ENCODE data around the gene CMTM4. TPM values are rescaled to one million over a fixed set of nuclear protein-coding genes. Genes with fewer than 3 reads are reported as not detected.
"Not testable (repeated sequence)": the region's sequence is repeated elsewhere in the genome, so short reads cannot be mapped to it uniquely, and the experiment has no call there.

The CMTM4 gene
- total RNA-seq, 1 donor from 2014 or later = 15.5 TPM

- peaks cover 5% of the 10 kb centered on the region for H3K4me1 Mint-ChIP-seq (ENCODE audit: unreplicated experiment)
- no peak overlapping the region for H3K27ac Mint-ChIP-seq (ENCODE audit: unreplicated experiment)
- H3K9me3 Mint-ChIP-seq (ENCODE audit: unreplicated experiment) = no peaks in the 10 kb centered on the region
- H3K36me3 Mint-ChIP-seq (ENCODE audit: low read depth, unreplicated experiment) = no peaks in the 10 kb centered on the region
- H3K27me3 Mint-ChIP-seq (ENCODE audit: unreplicated experiment) = peaks cover 2% of the 10 kb centered on the region
- H3K4me3 Mint-ChIP-seq (ENCODE audit: unreplicated experiment) = no peak overlapping the region
- DNase-seq (ENCODE audit: low spot score) = no peak
- no peak for TF ChIP-seq CTCF (IDR thresholded peaks at IDR 0.05; ENCODE audit: unreplicated experiment)
These were observed 4.2 kb downstream of the CMTM4 start for GRCh38 chr16:66692341-66692740.

DNA sequence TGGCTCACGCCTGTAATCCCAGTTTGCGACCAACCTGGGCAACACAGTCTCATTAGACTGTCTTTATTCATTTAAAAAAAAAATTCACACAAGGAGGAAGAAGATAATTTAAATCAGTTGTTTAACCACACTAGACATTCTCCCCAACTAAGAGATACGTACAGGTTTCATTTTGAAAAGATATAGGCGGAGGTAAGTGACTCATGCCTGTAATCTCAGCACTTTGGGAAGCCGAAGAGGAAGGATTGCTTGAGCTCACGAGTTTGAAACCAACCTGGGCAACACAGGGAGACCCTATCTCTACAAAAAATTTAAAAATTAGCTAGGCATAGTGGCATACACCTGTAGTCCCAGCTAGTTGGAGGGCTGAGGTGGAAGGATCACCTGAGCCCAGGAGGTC, 5.3 kb downstream of the CMTM4 start:
- peaks cover 5% of the 10 kb centered on the region for H3K4me1 Mint-ChIP-seq (ENCODE audit: unreplicated experiment)
- H3K27me3 Mint-ChIP-seq (ENCODE audit: unreplicated experiment) = peaks cover 2% of the 10 kb centered on the region
- H3K36me3 Mint-ChIP-seq (ENCODE audit: low read depth, unreplicated experiment) = no peaks in the 10 kb centered on the region
- no peak overlapping the region for H3K27ac Mint-ChIP-seq (ENCODE audit: unreplicated experiment)
- H3K9me3 Mint-ChIP-seq (ENCODE audit: unreplicated experiment) = no peaks in the 10 kb centered on the region
- H3K4me3 Mint-ChIP-seq (ENCODE audit: unreplicated experiment) = no peak overlapping the region
- no peak for DNase-seq (ENCODE audit: low spot score)
- no peak for TF ChIP-seq CTCF (IDR thresholded peaks at IDR 0.05; ENCODE audit: unreplicated experiment)

DNA sequence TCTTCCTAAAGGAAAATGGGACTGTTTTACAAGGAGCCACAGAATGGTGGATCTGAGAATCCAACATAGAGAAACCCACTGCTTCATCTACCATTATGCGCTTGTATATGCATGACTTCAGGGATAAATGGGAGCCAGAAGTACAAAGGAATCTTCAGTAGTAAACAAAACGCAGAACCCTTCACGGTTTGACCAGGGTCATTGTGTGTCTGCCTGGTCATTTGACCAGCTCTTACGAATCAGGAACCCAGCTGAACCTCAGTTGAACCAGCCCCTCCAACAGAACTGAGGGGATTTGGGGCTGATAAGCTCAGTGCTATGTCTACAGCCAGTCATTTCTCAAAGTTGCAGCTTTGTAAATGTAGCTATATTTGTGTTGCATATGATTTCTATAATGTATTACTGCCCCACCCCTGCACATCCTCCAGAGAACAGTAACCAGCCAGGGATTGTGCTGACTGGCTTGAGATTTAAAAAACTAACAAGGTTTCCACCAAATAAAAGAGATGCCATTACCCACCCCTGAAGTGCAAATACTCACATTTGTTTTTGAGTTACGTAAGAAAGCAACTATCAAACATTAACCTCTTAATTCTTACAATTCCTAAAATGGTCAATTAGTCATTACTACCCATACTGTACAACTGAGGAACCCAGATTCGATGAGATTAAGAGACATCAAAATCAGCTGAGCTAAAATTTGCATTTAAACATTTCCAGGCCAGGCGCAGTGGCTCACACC, 6.3 kb downstream of the CMTM4 start:
- Mint-ChIP-seq H3K4me1 (ENCODE audit: unreplicated experiment) (peaks cover 4% of the 10 kb centered on the region), H3K27me3 (ENCODE audit: unreplicated experiment) (no peaks in the 10 kb centered on the region), H3K9me3 (ENCODE audit: unreplicated experiment) (no peaks in the 10 kb centered on the region), H3K4me3 (ENCODE audit: unreplicated experiment) (no peak overlapping the region), H3K27ac (ENCODE audit: unreplicated experiment) (no peak overlapping the region), H3K36me3 (ENCODE audit: low read depth, unreplicated experiment) (no peaks in the 10 kb centered on the region)
- no peak for TF ChIP-seq CTCF (IDR thresholded peaks at IDR 0.05; ENCODE audit: unreplicated experiment)
- no peak for DNase-seq (ENCODE audit: low spot score)

GRCh38 chr16:66689282-66689681, 7.3 kb downstream of the CMTM4 start:
- Mint-ChIP-seq H3K4me3 (ENCODE audit: unreplicated experiment) (no peak overlapping the region), H3K27ac (ENCODE audit: unreplicated experiment) (no peak overlapping the region), H3K36me3 (ENCODE audit: low read depth, unreplicated experiment) (no peaks in the 10 kb centered on the region), H3K4me1 (ENCODE audit: unreplicated experiment) (peaks cover 4% of the 10 kb centered on the region), H3K27me3 (ENCODE audit: unreplicated experiment) (no peaks in the 10 kb centered on the region), H3K9me3 (ENCODE audit: unreplicated experiment) (no peaks in the 10 kb centered on the region)
- no peak for DNase-seq (ENCODE audit: low spot score)
- TF ChIP-seq CTCF (IDR thresholded peaks at IDR 0.05; ENCODE audit: unreplicated experiment) = no peak

GRCh38 chr16:66687906-66688625, 8.5 kb downstream of the CMTM4 start:
- Mint-ChIP-seq H3K4me3 (ENCODE audit: unreplicated experiment) (no peak overlapping the region), H3K4me1 (ENCODE audit: unreplicated experiment) (peaks cover 4% of the 10 kb centered on the region), H3K27me3 (ENCODE audit: unreplicated experiment) (no peaks in the 10 kb centered on the region), H3K36me3 (ENCODE audit: low read depth, unreplicated experiment) (no peaks in the 10 kb centered on the region), H3K27ac (ENCODE audit: unreplicated experiment) (no peak overlapping the region), H3K9me3 (ENCODE audit: unreplicated experiment) (no peaks in the 10 kb centered on the region)
- no peak for DNase-seq (ENCODE audit: low spot score)
- no peak for TF ChIP-seq CTCF (IDR thresholded peaks at IDR 0.05; ENCODE audit: unreplicated experiment)

DNA sequence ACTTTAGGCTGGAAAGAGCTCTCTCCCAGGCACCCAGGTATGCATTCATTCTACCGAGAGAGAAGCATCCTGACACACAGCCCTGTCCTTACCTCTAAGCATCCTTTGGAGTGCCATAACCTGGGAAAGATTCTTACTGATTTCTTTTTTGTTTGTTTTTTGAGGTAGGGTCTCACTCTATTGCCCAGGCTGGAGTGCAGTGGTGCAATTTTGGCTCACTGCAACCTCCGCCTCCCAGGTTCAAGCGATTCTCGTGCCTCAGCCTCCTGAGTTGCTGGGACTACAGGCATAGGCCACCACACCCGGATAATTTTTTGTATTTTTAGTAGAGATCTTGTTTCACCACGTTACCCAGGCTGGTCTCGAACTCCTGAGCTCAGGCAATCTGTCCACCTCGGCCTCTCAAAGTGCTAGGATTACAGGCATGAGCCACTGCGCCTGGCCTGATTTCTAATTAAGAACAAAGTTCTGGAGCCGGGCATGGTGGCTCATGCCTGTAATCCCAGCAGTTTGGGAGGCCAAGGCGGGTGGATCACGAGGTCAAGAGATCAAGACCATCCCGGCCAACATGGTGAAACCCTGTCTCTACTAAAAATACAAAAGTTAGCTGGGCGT, 10.9 kb downstream of the CMTM4 start:
- H3K27ac Mint-ChIP-seq (ENCODE audit: unreplicated experiment) = not testable (repeated sequence)

More for the DNA sequence above, 10.9 kb downstream of the CMTM4 start:
- H3K4me1 Mint-ChIP-seq (ENCODE audit: unreplicated experiment) = peaks cover 14% of the 10 kb centered on the region
- not testable (repeated sequence) for H3K9me3 Mint-ChIP-seq (ENCODE audit: unreplicated experiment); H3K36me3 Mint-ChIP-seq (ENCODE audit: low read depth, unreplicated experiment); DNase-seq (ENCODE audit: low spot score); H3K4me3 Mint-ChIP-seq (ENCODE audit: unreplicated experiment); H3K27me3 Mint-ChIP-seq (ENCODE audit: unreplicated experiment)

Data from endothelial cell (in vitro differentiated cells).